Upper lobe of right lung (tissue), 1 donor: ENCODE measurements around the gene ARFIP1. TPM values are rescaled to one million over a fixed set of nuclear protein-coding genes. Genes with fewer than 3 reads are reported as not detected.
"Not testable (repeated sequence)": the region's sequence is repeated elsewhere in the genome, so short reads cannot be mapped to it uniquely, and the experiment has no call there.

Experiments
- ATAC-seq: fragments of 200-7000 bp; cut with Tn5 transposase; one replicate; pipeline ENCODE4 v1.9.1; 2020; ENCODE audit warnings: mild to moderate bottlenecking, moderate library complexity
- DNase-seq: peaks from one replicate; pipeline ENCODE4 v3.0.0-alpha.2; 2020
- H3K27ac ChIP-seq: fragments of 200-600 bp; one replicate; pipeline ENCODE4 v1.8.0; 2022
- H3K27me3 ChIP-seq: fragments of 200-600 bp; one replicate; pipeline ENCODE4 v1.8.0; 2022; ENCODE audit warnings: mild to moderate bottlenecking
- H3K36me3 ChIP-seq: fragments of 200-600 bp; one replicate; pipeline ENCODE4 v1.8.0; 2022
- H3K4me1 ChIP-seq: fragments of 200-600 bp; one replicate; pipeline ENCODE4 v1.8.0; 2022
- H3K4me3 ChIP-seq: fragments of 200-600 bp; one replicate; pipeline ENCODE4 v1.8.0; 2022; ENCODE audit warnings: mild to moderate bottlenecking
- H3K9me3 ChIP-seq: fragments of 200-600 bp; one replicate; pipeline ENCODE4 v1.8.0; 2022
- CTCF ChIP-seq: fragments of 200-600 bp; IDR thresholded peaks from one replicate; pipeline ENCODE4 v1.8.0; 2022; ENCODE audit warnings: antibody characterized with exemption
- intact Hi-C: fragments of 100-400 bp; cut with DNase I; formaldehyde crosslinking; loops from one replicate; pipeline ENCODE4 v1.11.0; 2022
- total RNA-seq: library from RNA; stranded (reverse); fragmentation: NEBNext Ultra II Directional; extraction: Animal tissue kit (Norgen Biotek cat#: 25700); gene quantifications from one replicate; pipeline ENCODE4 v1.2.1, GENCODE V29; 2021
- donor health status: DM: no; HTN: yes; CAD: no; lungs with severe emphysema.

Gene ARFIP1
- total RNA-seq, 1 donor from 2014 or later = 29.3 TPM

DNA sequence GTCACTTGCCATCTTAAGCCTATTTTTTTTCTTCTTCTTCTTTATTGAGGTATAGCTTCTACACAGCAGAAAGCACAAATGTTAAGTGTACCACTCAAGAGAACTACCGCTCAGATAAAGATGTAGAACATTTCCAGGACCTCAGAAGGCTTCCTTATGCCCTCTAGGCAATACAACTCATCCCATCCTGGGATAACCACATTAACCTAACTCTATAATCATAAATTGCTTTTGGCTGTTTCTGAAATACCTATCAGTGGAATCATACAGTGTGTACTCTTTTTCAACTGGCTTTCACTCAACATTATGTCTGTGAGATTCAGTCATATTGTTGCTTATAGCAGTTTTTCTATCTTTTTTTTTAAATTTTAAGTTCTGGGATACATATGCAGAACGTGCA, 51.7 kb downstream of the ARFIP1 start:
- no peak for ATAC-seq
- no peak for TF ChIP-seq CTCF

DNA sequence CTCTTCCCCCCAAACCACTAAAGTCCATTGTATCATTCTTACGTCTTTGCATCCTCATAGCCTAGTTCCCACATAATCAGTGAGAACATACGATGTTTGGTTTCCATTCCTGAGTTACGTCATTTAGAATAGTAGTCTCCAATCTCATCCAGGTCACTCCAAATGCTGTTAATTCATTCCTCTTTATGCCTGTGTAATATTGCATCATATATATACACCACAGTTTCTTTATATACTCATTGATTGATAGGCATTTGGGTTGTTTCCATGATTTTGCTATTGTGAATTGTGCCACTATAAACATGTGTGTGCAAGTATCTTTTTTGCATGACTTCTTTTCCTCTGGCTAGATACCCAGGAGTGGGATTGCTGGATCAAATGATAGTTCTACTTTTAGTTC, 57.2 kb downstream of the ARFIP1 start:
- TF ChIP-seq CTCF = no peak
- H3K4me1 ChIP-seq = no peaks in the 10 kb centered on the region
- no peak for ATAC-seq

More for the DNA sequence above, 51.7 kb downstream of the ARFIP1 start:
- intact Hi-C loops = no loop called here
- Histone ChIP-seq H3K27me3 (no peaks in the 10 kb centered on the region), H3K36me3 (no peaks in the 10 kb centered on the region), H3K4me1 (no peaks in the 10 kb centered on the region), H3K9me3 (no peaks in the 10 kb centered on the region), H3K27ac (no peak overlapping the region), H3K4me3 (no peak overlapping the region)
- DNase-seq = no peak

GRCh38 chr4:152839729-152840128, 60.0 kb downstream of the ARFIP1 start:
- intact Hi-C loops = loop anchor here (10.0 kb wide), 1 partner anchor 245 kb away; no protein-coding TSS in a partner anchor
- H3K27me3 ChIP-seq, H3K4me1 ChIP-seq, H3K4me3 ChIP-seq, H3K9me3 ChIP-seq, H3K36me3 ChIP-seq, ATAC-seq, DNase-seq, H3K27ac ChIP-seq: not testable (repeated sequence)

More for the DNA sequence above, 57.2 kb downstream of the ARFIP1 start:
- intact Hi-C loops = no loop called here
- H3K4me3 ChIP-seq = no peak overlapping the region
- H3K27ac ChIP-seq = no peak overlapping the region
- no peaks in the 10 kb centered on the region for H3K9me3 ChIP-seq
- DNase-seq = no peak
- H3K36me3 ChIP-seq = no peaks in the 10 kb centered on the region
- H3K27me3 ChIP-seq = no peaks in the 10 kb centered on the region

- intact Hi-C loops = loop anchor here (10.0 kb wide), 1 partner anchor 241 kb away; no protein-coding TSS in a partner anchor
- DNase-seq (no peak), ATAC-seq (no peak)
- Histone ChIP-seq H3K9me3 (no peaks in the 10 kb centered on the region), H3K36me3 (no peaks in the 10 kb centered on the region), H3K27me3 (no peaks in the 10 kb centered on the region), H3K27ac (no peak overlapping the region), H3K4me1 (no peaks in the 10 kb centered on the region), H3K4me3 (no peak overlapping the region)
- no peak for TF ChIP-seq CTCF
Measured at GRCh38 chr4:152843481-152844090, 63.8 kb downstream of the ARFIP1 start.

- no peak overlapping the region for H3K27ac ChIP-seq
- no peaks in the 10 kb centered on the region for H3K9me3 ChIP-seq
- no peaks in the 10 kb centered on the region for H3K27me3 ChIP-seq
- intact Hi-C loops = loop anchor here (10.0 kb wide), 1 partner anchor 237 kb away; no protein-coding TSS in a partner anchor
- DNase-seq (no peak), ATAC-seq (no peak)
- no peaks in the 10 kb centered on the region for H3K36me3 ChIP-seq
- H3K4me3 ChIP-seq = no peak overlapping the region
- peaks cover 16% of the 10 kb centered on the region for H3K4me1 ChIP-seq
- no peak for TF ChIP-seq CTCF
Measured at GRCh38 chr4:152847376-152847775, 67.6 kb downstream of the ARFIP1 start.

DNA sequence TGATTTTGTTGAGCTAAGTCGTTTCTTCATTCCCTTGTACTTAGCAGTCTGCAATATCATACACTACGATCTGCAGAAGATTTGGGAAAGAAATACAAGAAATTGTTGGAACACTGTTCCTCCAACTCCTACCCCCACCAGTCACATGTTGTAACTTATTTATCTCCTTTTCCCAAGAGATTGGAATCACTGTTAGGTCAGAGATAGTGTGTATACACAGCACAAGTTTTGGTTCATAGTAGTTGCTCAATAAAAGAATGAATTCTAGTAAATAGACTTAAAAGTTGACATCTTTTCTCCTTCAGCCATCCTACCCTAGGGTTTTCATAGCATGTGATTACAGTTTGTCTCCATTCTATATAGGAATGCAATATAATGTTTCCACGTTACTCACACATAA, 68.8 kb downstream of the ARFIP1 start:
- ATAC-seq (no peak), DNase-seq (no peak)
- H3K4me1 ChIP-seq = peaks cover 16% of the 10 kb centered on the region
- no peak for TF ChIP-seq CTCF
- no peaks in the 10 kb centered on the region for H3K36me3 ChIP-seq
- H3K9me3 ChIP-seq = peaks cover 10% of the 10 kb centered on the region
- no peak overlapping the region for H3K4me3 ChIP-seq
- intact Hi-C loops = loop anchor here (10.0 kb wide), 1 partner anchor 236 kb away; no protein-coding TSS in a partner anchor
- H3K27ac ChIP-seq = no peak overlapping the region
- no peaks in the 10 kb centered on the region for H3K27me3 ChIP-seq
